BJ (cell line): ENCODE data around the gene DRAXIN. TPM values are rescaled to one million over a fixed set of nuclear protein-coding genes. Genes with fewer than 3 reads are reported as not detected.

Experiments used
- CTCF ChIA-PET: fragments of 350-600 bp; formaldehyde crosslinking; extraction: SDS; loops from one replicate; lab custom pipeline; 2021; ENCODE audit warnings: antibody characterized with exemption, inconsistent platforms; lab: Yijun Ruan, JAX
- POLR2A ChIA-PET: fragments of 300-600 bp; sonication (Branson Sonifier 250); formaldehyde crosslinking; extraction: SDS; loops from one replicate; lab custom pipeline; 2021; ENCODE audit warnings: antibody characterized with exemption; lab: Charles Lee
- DNase-seq: peaks from one replicate; pipeline ENCODE4 v3.0.0-alpha.2; 2011; ENCODE audit warnings: low read depth
- H3K27me3 ChIP-seq: 2 replicates; pipeline ENCODE4 v1.6.0; 2011; ENCODE audit warnings: low read length; ENCODE audit not compliant: control insufficient read depth, insufficient read depth
- H3K36me3 ChIP-seq: 2 replicates; pipeline ENCODE4 v1.5.1; 2011; ENCODE audit warnings: low read length; ENCODE audit not compliant: control insufficient read depth, insufficient read depth
- H3K4me3 ChIP-seq: 2 replicates; pipeline ENCODE4 v1.5.1; 2011; ENCODE audit warnings: low read depth, mild to moderate bottlenecking, control low read depth, low read length
- CTCF ChIP-seq: IDR thresholded peaks from 2 replicates; pipeline ENCODE4 v1.5.1; 2011; ENCODE audit warnings: low read depth, mild to moderate bottlenecking, control low read depth, inconsistent platforms, low read length, moderate library complexity; ENCODE audit not compliant: insufficient read depth
- polyA plus RNA-seq: library from polyadenylated mRNA; depleted of rRNA; stranded (reverse); fragments of >200 nt; gene quantifications from 2 replicates; pipeline ENCODE4 v1.2.3, GENCODE V29; 2011

DRAXIN gene
- polyA plus RNA-seq, 1 experiment, result 0.01 TPM

- DNase-seq, result no peak
- Histone ChIP-seq H3K4me3 (no peak overlapping the region), H3K27me3 (no peaks in the 10 kb centered on the region; the same call in none of the 2 replicates), H3K36me3 (no peaks in the 10 kb centered on the region)
- ChIA-PET CTCF (interaction anchor here (0.7 to 7.1 kb wide), 3 partner anchors 10 to 78 kb away, joined by 3 to 86 read pairs (median 4); no protein-coding TSS in a partner anchor), POLR2A (no interaction called here)
- no peak for TF ChIP-seq CTCF
Measured at GRCh38 chr1:11725616-11726015, 34.1 kb downstream of the DRAXIN start.

GRCh38 chr1:11727119-11727518, 35.6 kb downstream of the DRAXIN start:
- ChIA-PET CTCF (interaction anchor here (1.4 kb wide), 1 partner anchor 16 kb away, joined by 3 read pairs; no protein-coding TSS in a partner anchor), POLR2A (no interaction called here)
- Histone ChIP-seq H3K36me3 (no peaks in the 10 kb centered on the region), H3K4me3 (no peak overlapping the region), H3K27me3 (no peaks in the 10 kb centered on the region; the same call in 1 of the 2 replicates)
- TF ChIP-seq CTCF, result no peak
- DNase-seq, result no peak

GRCh38 chr1:11728126-11728806, 36.8 kb downstream of the DRAXIN start:
- ChIA-PET POLR2A (no interaction called here), CTCF (interaction anchor here (1.0 kb wide), 1 partner anchor 9 kb away, joined by 5 read pairs; no protein-coding TSS in a partner anchor)
- no peak for TF ChIP-seq CTCF

GRCh38 chr1:11729155-11729497, 37.6 kb downstream of the DRAXIN start:
- CTCF ChIA-PET, result interaction anchor here (1.0 kb wide), 1 partner anchor 9 kb away, joined by 5 read pairs; no protein-coding TSS in a partner anchor
- no peak for TF ChIP-seq CTCF
- DNase-seq, result no peak

More at GRCh38 chr1:11728126-11728806, 36.8 kb downstream of the DRAXIN start:
- Histone ChIP-seq H3K36me3 (no peaks in the 10 kb centered on the region), H3K4me3 (no peak overlapping the region), H3K27me3 (no peaks in the 10 kb centered on the region; the same call in 1 of the 2 replicates)
- no peak for DNase-seq

GRCh38 chr1:11729498-11730428, 38.3 kb downstream of the DRAXIN start:
- ChIA-PET CTCF (interaction anchor here (0.7 to 2.4 kb wide), 5 partner anchors 8 to 692 kb away, joined by 3 to 11 read pairs (median 3); partner anchors contain the start of gene FBXO6), POLR2A (no interaction called here)
- no peak for TF ChIP-seq CTCF
- H3K36me3 ChIP-seq, result no peaks in the 10 kb centered on the region
- no peak overlapping the region for H3K4me3 ChIP-seq
- H3K27me3 ChIP-seq, result no peaks in the 10 kb centered on the region
- no peak for DNase-seq

More at GRCh38 chr1:11729155-11729497, 37.6 kb downstream of the DRAXIN start:
- POLR2A ChIA-PET, result no interaction called here
- no peak overlapping the region for H3K4me3 ChIP-seq
- no peaks in the 10 kb centered on the region for H3K36me3 ChIP-seq
- H3K27me3 ChIP-seq, result no peaks in the 10 kb centered on the region; the same call in 1 of the 2 replicates
